Measurements from ENCODE around the gene PRLH.

The PRLH gene, protein sequence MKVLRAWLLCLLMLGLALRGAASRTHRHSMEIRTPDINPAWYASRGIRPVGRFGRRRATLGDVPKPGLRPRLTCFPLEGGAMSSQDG

DNA sequence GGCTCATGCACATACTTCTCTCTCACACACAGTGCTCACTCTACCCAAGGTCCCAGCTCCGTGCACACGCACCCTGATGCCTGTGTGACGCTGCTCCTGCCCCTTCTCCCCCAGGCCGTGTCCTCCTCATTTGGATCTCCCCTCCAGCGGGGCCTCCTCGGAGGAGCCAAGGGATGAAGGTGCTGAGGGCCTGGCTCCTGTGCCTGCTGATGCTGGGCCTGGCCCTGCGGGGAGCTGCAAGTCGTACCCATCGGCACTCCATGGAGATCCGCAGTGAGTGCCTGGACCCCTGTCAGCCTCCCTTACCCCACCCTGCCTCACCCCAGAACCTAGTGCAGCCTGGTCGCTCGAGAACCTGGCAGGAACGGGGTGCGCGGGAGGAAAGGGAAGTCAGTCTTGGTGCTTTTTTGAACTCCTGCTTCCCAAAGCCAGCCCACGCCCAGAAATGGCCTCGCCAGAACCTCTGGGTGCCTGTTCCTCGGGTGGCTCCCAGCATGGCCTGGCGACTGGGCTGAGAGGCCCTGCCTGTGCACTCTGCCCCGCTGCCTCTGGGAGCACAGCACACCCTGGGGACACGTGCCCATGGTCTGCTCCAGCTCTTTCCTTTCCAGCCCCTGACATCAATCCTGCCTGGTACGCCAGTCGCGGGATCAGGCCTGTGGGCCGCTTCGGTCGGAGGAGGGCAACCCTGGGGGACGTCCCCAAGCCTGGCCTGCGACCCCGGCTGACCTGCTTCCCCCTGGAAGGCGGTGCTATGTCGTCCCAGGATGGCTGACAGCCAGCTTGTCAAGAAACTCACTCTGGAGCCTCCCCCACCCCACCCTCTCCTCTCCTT is at the start of gene PRLH:
Gene PRLH, plus strand, starts transcription at position 174 of the 835 bp plus-strand sequence. Its CDS starts 0 bp downstream, at position 174.
- no peak for DNase-seq

DNA sequence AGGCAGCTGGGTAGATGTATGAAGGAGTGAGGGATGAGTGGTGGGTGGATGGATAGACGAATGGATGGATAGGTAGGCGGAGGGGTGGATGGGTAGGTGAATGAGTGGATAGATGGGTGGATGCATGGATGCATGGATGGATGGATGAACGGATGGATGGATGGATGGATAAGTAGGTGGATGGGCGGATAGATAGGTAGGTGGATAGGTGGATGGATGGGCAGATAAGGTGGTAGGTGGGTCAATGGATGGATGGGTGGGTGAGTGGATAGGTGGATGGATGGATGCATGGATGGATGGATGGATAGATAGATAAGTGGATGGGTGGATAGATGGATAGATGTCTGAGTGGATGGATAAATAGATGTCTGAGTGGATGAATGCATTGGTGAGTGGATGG is 49.2 kb upstream of the PRLH start:
- no peak for DNase-seq

DNA sequence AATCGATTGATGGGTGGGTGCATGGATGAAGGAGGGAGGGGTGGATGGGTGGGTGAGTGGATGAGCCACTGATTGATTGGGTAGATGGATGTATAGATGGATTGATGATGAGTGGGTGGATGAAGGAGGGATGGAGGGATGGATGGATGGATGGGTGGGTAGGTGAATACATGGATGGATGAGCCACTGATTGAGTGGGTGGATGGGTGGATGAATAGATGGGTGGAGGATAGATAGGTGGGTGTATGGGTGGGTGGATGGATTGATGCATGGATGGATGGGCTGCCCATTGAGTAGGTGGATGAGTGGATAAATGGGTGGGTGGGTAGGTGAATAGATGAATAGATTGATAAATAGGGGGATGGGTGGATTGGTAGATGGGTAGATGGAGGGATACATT is 48.4 kb upstream of the PRLH start:
- DNase-seq: no peak

DNA sequence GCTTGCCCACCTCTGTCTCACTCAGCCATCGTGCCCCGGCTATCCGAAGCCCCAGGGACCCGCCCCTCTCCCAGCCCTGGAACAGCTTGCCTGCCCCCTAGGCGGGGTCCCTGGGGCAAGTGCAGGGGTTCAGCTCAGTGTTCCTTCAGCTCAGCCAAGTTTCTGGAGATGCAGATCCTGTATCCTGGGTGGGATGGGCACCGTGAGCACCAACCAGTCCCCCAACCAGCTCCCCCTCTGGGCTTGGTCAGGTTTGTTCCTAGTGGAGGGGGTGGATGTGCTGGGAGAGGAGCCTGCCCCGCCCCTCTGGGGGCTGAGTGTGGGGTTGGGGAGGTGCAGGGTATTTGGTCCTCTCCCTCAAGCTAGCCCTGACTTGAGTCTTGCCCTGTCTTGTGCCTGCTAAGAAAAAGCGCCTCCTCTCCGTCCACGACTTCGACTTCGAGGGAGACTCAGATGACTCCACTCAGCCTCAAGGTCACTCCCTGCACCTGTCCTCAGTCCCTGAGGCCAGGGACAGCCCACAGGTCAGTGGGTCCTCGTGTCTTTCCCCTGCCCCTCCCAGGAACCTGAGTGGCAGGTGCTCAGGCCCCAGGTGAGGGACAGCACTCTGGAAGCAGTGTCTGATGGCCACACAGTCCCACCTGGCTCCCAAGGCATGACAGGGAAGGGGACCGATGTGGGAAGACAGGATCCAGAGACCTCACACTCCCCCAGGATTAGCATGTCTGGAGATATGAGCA is 46.7 kb upstream of the PRLH start:
- DNase-seq: no peak

DNA sequence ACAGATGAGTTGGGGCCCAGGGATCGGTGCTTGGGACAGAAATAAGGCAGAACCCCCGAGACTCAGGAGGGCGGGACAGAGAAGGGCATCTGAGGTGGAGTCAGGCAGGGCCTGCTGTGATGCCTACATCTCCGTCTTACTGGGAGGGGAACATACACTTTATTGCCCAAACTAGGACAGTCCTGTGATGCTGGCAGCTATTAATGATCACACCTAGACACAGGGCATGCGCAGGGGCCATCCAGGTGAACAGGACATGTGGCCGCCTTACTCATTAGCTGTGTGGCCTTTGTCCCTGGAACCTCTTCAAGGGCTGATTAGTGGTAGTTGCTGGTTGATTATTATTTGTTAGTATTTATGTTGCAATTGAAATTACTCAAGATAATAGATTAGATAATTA is 46.1 kb upstream of the PRLH start:
- DNase-seq: no peak

DNA sequence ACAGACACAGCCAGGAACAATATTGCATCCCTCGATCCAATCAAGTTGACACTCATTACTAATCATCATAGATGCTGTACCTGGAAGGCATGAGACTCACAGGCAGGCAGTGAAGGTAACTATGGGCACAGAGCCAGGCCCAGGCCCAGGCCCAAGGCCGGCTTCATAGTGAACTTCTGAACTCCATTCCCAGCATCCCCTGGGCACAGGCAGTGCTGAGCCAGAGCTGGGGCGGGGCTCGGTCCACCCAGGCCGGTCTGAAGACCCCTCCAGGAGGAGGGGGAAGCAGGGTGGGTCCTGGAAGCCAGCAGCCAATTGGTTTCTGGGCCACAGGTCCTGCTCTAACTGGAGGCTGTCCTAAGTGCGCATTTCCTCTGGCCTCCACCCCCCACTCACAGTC is 41.7 kb upstream of the PRLH start:
- DNase-seq: no peak

DNA sequence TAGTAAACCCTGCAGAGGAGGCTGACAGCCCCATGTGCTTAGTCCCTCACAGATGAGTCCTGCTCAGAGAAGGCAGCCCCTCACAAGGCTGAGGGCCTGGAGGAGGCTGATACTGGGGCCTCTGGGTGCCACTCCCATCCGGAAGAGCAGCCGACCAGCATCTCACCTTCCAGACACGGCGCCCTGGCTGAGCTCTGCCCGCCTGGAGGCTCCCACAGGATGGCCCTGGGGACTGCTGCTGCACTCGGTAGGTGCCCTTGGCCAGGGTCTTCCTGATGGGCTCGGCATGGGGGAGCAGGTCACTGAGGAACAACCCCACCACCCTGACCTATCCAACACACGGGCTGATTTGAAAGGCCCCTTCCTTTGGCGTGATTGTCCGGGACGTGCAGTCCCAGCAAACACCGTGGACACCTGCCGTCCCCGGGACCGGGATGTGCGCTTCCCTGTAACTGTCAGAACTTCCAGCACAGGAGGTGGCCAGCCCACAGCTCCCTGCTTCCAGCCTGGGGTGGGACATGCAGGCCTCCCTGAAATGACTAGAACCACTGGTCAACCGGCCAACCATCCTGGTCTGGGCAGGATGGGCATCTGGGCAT is 40.7 kb upstream of the PRLH start:
- DNase-seq: no peak

DNA sequence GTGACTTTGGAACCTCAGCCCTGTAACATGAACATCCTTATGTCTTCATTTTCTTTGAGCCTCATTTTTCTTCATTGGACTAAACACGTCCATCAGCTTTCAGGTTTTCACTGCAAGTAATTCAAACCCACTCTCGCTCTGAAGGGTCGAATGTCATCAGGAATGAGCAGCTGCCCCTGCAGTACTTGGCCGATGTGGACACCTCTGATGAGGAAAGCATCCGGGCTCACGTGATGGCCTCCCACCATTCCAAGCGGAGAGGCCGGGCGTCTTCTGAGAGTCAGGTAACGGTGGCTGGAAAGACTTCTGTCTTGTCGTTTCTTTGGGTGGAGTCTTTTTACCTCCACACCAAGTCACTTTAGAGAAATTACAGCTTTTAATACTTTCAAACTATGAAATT is 39.1 kb upstream of the PRLH start:
- no peak for DNase-seq

DNA sequence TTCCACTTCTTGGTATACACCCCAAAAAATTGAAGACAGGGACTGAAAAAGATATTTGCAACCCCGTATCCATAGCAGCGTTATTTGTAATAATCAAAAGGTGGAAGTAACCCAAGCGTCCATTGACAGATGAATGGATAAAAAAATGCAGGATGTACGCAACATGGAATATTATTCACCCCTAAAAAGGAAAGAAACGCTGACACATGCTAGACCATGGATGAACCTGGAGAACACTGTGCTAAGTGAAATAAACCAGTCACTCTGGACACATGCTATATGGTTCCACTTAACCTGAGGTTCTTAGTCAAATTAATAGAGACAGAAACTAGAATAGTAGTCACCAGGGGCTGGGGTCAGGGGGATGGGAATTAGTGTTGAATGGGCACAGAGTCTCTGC is 38.6 kb upstream of the PRLH start:
- DNase-seq: no peak

DNA sequence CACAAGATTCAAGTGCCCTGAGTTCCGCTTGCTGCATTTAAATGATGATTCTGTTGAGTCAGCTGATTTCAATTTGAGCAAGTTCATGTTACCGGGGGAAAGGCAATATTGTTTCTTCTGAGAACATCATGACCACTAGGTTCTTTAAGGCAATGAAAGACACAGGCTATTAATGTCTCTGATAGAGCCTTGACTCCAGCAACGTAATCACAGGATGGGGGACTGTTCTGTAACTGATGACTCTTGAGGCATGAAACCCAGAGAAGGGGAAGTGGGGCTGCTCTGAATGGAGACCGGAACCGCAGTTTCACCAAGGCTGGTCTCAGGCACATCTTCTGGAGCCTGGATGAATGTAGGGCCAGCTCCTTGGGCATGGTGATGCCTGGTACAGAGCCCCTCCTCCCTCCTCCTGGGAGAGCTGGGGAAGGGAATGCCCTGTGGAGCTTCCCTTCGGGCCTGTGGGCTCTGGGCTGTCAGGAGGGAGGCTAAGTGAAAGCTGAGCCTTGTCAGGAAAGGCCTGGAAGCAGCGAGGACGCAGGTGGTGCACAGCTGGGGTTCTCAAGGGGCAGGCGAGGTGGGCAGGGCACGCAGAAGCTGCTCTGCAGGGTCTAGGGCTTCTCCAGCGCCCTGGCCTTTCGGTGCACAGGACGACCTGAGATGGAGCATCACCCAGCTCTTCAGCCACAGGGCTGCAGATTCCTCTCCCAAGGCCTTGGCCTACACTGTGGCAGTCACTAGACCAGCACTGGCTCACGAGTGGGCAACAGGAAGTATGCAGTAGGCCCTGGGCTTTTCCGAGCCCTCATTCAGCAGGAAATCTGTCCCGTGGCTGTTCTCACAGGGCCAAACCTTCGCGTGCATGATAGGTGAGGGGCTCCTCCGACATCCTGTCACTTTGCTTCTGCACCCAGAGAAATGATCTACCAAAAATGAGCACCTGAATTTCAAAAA is 36.6 kb upstream of the PRLH start:
- no peak for DNase-seq

DNA sequence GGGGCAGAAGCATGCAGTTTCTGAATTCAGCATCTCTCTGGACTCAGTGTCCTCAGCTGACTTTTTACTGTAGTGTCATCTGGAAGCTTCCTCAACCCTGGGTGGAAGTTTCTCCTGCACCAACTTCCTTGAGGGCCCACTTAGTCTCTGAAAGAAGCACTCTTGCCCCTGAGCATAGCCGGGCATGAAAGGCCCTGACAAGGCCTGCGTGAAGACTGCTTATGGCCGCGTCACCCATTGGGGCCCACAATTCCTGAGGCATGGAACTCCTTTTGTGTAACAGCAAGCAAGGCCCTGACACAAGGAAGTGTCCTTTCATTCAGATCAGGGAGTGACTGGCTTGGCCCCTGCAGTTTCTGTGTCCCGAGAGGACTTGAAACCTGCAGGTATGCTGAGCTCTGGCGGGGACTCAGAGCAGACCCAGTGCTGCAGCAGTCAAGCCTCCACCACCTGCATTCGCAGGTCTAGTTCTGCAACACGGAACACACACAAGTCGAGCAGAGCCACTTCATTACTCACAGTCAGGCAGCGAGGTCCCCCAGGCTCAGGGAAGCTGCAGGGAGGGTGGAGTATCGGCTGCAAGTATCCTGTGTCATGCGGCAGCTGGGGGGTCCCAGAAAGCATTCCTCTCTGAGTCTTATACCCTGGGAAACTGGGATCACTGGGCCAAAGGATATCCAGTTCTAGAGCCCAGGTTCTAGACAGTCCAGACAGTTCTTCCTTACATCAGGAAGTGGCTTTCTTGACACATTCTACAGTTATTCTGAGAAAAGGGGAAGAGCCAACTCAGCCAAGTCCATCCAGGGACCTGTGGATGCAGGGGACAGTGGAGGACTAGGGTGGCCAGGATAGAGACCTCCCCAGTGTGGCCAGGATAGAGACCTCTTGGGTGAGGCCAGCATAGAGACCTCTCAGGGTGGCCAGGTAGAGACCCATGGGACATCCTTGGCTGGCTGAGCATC is 35.6 kb upstream of the PRLH start:
- no peak for DNase-seq

DNA sequence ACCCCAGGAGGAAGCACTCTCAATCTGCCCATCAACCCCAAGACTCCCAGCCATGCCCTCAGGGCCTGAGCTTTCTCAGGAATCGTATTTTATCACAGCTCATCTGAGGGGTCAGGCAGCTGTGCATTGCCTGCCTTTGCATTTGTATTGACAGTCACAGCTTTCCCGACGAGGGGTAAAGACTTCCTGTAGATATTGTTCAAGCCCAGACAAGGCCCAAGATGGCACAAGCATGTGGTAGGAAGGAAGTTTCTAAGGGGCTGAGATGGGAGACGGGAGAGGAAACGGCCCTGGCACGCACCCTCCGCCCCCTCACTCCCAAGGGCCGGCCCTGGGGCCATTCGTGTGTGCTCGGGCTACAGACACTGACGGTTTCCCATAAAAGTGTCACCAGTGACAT is 34.2 kb upstream of the PRLH start:
- DNase-seq: no peak

DNA sequence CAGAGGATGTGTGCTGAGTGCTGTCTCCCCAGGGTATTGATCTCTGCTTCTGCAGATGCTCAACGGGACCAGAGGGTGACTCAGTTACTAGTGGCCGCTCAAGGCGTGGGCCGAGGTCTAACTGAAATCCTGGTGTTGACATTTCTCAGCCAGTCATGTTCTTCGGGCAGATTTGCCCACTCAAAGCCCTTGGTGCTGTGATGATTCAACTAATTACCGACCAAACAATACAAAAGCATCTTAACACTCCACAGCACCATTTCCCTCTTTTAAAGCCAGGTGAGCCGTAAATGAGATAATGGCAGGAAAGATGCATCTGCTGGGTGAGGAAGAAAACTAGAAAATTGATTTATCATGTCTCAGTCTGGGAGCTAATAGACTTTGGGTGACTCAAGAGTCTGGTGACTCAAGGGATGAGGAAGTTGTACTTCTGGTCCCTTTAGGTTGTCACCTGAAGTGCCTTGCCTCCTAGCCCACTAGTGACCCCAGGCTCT is 32.7 kb upstream of the PRLH start:
- no peak for DNase-seq

DNA sequence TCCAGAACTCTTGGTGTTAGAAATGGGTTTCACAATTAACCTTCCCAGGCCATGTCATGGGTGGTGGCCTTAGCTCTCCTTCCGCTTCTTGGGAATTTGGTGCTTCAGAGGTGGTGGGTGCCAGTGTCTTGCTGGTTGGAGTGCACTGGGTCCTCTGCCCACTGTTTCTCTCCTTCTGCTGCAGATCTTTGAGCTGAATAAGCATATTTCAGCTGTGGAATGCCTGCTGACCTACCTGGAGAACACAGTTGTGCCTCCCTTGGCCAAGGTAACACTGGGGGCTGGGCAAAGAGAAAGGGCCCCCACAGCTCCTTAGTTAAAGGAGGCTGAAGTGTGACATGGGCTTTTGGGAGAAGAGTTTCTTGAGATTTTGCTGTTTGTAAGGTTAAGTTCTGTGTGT is 32.0 kb upstream of the PRLH start:
- no peak for DNase-seq

DNA sequence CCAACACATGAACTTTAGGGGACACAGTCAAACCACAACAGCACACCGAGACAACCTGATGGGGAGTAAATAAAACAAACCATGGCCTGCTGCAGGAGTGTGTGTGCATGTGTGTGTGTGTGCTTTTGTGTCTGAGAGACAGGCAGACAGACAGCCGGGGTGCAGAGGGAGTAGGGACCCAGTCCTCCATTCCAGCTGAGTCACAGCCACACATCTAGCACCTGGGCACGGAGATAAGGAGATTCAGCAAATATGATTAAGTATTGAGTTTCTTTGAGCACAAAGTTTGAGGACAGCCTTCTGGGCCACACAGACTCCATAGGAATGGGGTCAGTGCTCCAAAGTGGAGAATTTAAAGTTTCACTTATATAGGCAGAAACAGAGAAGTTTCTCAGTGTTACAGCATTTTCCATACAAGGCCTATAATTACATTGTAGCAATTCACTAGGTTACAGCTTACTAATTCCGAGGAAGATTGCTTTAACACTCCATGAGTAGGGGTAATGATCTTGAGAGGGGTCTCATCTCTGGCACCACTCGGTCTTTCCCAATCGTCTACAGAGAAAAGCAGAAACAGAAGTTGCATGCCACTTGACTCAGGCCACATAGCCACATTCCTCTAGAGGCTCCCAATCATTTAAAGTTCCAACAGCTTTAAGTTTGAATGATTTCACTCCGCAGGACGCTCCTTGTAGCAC is 30.8 kb upstream of the PRLH start:
- DNase-seq: no peak

DNA sequence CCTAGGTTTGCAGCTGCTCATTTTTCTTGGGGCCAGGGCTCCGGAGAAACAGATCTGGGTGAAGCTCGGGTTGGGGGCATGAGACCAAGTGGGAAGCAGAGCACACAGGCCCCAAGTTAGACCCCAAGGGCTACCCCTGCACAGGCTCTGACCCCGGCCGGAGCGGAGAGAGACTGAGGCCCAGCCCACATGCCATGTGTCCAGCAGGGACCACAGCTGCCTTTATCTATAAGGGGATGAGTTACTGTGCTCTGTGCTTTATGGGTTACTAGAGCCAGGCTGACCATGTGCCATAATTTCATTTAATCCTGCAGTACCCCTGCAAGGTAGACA is 30.3 kb upstream of the PRLH start:
- no peak for DNase-seq

DNA sequence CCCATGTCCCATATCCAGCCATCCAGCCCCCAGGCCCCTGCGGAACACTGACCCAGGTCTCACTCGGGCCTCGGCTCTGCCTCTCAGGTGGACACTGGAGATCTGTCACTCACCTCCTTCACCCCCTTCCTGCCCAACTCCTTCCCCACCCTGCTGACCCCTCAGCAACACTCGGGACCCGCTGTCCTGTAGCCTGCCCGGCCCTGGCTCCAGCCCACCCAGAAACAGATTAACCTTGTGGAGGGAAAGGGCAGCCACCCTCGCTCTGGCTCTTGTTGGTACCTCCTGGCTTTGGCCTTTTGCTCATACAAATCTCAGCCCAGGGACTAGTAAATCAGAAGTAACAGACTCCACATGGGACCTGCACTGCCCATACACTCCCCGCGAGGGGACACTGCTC is 29.8 kb upstream of the PRLH start:
- no peak for DNase-seq

DNA sequence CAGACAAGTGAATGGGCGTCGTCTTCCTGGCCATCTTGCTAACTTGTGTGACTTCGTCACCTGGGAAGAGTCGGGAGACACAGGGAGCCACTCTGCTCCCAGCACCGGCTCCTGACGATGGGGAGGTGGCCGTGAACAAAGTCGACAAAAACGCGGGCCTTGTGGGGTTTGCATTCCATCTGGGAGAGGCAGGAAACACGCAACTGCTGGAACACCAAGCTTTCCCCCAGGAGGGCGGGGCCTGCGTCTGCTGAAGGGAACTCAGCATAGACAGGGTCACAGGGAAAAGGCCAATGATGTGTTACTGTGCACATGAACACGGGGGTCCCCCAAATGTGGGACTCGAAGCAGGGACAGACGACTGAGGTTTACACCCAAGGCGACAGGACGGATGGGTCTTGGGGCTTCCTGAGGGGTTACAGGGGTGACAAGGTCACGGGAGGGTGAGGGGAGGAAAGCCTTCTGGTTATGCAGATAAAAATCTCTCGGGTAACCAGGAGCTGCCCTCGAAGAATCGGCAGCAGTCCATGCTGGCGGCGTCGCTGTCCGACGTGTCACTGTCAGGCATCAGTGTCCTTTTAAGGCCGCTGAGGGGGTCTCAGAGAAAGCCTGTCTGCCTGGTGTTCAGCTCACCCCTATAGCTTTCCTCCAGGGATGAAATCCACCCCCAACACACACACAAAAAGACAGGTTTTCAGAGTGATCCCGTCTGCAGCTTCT is 28.2 kb upstream of the PRLH start:
- no peak for DNase-seq

DNA sequence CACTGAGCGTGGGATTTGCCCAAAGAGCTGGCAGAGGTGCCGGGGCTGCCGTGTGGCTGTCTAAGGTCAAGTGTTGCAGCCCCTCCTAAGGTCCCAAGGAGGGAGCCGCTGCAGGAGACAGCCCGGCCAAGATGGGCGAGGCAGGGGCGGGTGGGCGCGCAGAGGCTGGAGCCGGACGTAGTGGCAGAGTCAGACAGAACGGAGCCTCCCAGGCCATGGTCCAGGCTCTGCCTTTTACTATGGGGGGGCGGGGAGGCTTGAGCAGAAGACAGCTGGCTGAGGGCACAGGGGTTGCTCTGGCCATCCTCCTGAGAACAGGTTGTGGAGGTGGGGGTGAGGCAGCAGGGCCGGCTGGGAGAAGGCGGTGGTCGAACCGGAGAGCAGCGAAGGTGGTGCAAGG is 27.5 kb upstream of the PRLH start:
- no peak for DNase-seq

DNA sequence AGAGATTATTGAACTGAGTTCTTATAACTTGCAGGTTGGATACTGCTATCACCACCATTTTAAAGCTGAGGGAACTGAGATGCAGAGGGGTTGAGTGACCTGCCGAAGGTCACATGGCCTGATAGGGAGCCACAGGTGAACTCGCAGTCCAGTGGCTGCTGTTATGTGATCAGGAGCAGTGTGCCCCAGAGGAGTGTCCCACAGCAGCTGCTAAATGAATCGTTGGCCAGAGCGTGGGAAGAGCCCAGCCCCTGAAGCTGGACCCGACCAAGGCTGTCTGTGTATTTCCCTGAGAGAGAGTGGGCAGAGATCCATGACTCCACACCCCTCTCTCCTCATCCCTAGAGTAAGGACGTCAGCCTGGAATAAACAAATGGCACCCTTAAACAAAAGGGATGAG is 26.7 kb upstream of the PRLH start:
- no peak for DNase-seq

Data from activated CD4-positive, alpha-beta T cell treated with anti-CD3 and anti-CD28 coated beads, Interleukin-2, Interleukin-6, amounts not matched to agents 100 ng/mL and 50 ng/mL, durations not matched to agents 16 hours and 8 hours (primary cell).